GM12872 (cell line): ENCODE results near the gene SGK1.

Source experiments
- TF ChIP-seq, protein P1 (sequence below): IDR thresholded peaks from 3 replicates; pipeline ENCODE4 v1.5.1; 2011; ENCODE audit warnings: low read depth, mild to moderate bottlenecking, low read length, moderate library complexity; ENCODE audit not compliant: insufficient read depth

The SGK1 gene

DNA sequence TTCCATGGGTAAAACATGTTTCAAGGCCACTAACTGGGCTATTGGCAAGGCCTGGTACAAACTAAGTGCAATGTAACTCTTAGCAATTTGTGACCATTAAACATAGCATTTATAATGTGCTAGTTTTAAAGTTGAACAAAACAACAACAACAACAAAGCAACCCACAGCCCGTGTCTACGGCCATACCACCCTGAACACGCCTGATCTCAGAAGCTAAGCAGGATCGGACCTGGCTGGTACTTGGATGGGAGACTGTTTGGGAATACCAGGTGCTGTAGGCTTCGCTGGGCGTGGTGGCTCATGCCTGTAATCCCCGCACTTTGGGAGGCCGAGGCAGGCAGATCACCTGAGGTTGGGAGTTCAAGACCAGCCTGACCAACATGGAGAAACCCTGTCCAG is 61.0 kb downstream of the SGK1 start:
- TF ChIP-seq, protein P1, sequence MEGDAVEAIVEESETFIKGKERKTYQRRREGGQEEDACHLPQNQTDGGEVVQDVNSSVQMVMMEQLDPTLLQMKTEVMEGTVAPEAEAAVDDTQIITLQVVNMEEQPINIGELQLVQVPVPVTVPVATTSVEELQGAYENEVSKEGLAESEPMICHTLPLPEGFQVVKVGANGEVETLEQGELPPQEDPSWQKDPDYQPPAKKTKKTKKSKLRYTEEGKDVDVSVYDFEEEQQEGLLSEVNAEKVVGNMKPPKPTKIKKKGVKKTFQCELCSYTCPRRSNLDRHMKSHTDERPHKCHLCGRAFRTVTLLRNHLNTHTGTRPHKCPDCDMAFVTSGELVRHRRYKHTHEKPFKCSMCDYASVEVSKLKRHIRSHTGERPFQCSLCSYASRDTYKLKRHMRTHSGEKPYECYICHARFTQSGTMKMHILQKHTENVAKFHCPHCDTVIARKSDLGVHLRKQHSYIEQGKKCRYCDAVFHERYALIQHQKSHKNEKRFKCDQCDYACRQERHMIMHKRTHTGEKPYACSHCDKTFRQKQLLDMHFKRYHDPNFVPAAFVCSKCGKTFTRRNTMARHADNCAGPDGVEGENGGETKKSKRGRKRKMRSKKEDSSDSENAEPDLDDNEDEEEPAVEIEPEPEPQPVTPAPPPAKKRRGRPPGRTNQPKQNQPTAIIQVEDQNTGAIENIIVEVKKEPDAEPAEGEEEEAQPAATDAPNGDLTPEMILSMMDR, result no peak

DNA sequence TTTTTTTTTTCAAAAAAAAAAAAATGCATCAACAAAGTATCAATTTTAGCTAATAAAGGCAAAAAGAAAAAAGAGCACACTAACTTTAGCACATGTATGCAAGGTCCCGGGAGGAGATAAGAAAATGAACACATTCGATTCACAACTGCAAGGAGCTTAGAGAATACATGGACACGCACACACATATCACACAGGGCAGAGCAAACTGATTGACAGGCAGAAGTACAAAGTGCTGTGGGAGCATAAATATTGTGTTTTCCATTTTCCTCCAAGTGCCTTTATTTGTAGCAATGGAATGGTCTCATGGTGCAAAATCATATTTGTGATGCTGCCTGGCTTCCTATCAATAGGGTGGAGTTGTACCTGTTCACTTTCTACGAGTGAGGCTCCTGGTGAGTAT is 63.8 kb downstream of the SGK1 start:
- TF ChIP-seq, protein P1, result no peak

DNA sequence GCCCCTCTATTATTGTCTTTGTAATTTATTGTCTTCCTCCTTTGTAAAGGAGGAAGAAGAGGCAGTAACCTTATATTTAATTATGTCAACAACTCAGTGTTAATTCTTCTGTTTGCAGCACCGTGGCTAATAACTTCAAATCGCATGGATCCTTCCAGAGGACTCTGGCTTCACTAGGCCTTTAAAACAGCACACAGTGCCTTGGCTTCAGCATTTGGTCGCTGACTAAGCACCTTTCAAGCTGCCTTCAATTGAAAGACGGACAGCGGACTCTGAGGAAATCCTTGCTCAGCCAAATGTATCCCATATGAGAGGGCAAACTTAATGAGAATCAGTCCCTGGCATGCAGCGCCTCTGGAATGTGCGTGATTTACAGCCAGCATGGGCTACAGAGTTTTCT is 64.2 kb downstream of the SGK1 start:
- TF ChIP-seq, protein P1, result no peak

DNA sequence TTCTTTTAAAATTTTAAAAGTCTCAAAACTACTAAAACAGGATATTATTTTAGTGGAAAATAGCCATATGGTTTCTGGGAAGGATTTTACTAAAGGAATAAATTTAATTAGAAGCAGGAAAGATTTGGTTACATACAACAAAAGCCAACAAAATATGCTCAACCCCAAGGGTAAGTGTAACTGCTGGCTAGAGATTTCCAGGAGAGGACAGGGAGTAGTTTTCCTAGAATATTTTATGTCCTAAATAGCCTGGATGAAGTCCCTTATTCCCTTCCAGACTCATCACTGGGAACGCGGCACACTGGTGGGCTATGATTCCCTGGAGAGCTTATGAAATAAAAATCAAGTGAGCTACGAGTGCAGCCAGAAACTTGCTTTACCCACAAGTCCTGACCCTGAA is 66.6 kb downstream of the SGK1 start:
- TF ChIP-seq, protein P1, result no peak

DNA sequence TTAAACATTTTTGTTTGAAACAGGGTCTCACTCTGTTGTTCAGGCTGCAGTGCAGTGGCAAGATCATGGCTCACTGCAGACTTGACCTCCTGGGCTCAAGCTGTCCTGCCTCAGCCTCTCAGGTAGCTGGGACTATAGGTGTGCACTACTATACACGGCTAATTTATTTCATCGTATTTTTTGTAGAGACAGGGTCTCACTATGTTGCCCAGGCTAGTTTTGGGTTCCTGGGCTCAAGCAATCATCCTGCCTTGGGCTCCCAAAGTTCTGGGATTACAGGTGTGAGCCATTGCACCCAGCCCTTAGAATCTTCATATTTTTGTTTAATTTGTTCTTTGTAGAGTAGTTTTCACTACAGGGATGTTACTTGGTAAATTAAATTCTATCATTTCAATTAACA is 67.1 kb downstream of the SGK1 start:
- TF ChIP-seq, protein P1, result no peak

DNA sequence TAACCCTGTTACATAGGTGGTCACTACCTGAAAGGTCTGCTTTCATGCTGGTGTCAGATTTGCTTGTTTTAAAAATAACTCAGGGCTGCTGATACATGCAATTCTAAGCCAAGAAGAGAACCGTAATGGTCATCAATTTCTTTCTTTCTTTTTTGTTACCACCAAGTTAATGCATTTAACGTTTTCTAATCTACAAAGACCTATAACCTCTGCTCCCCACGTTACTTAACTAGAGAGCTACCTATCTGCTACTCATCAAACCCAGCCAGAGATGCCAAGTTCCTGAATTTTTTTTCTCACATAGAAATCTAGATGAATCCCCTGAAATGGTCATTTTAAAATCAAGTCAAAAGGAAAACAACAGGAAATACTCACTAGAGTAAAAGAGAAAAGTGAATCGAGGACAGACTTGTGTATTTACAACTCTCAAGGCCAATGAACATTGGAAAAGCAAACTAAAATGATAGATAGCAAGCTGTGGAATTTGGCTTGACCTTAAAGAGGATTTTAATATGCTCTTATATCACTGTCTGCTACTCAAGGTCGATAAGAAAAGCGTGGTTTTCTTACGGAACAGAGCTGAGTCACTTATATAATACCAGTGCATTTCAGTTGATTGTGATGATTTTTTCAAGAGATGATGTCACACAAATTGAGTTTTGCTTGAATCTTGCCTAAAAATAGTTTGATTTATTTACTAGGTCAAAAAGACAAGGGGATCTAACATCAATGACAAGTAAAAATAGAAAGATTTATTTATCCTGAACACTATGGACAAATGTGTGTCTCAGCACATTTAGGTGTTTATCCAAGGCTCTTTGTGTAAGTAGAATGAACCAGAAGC is 67.9 kb downstream of the SGK1 start:
- TF ChIP-seq, protein P1, result no peak

DNA sequence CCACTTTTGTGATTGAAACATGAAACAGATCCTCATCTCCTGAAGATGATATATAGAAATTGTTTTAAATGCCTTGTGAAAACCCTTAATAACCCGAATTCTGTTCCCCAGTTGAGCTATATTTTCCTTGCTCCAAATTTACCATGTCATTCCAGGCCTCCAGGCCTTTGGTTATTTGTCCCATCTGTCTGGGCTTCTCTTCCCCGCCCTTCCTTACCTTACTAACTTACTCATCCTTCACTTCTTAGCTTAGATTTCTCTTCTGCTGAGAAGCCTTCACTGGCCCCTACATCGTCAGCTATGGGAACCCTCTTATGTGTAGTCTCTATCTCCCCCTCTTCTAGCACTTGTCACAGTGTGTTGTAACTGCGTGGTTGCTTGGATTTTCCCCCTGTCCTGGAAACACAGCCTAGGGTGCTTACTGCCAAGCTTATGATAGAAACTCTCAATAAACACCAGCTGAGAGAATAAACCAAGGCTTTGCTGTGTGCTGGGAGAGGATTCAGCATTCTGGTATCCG is 68.6 kb downstream of the SGK1 start:
- TF ChIP-seq, protein P1, result no peak
